Thoracic aorta (tissue), 2 donors: ENCODE data around the gene RALGDS. TPM values are rescaled to one million over a fixed set of nuclear protein-coding genes. Genes with fewer than 3 reads are reported as not detected.

Experiments used
- ATAC-seq: fragments of 150-250 bp; one replicate; pipeline ENCODE4 v1.8.0; 2017; ENCODE audit warnings: low read depth; ENCODE audit not compliant: insufficient number of reproducible peaks, low FRiP score
- DNase-seq: peaks from one replicate; pipeline ENCODE4 v3.0.0-alpha.2; 2020; ENCODE audit warnings: low spot score
- H3K27ac ChIP-seq, 2 donors: fragments of 200-600 bp; sonication (generic); 1 replicate in 1 of 2; 2 replicates in 1 of 2; pipeline ENCODE4 v1.5.1; 2016; ENCODE audit warnings: mild to moderate bottlenecking in 2 of 2, moderate library complexity in 2 of 2
- H3K27me3 ChIP-seq: fragments of 200-600 bp; sonication (generic); replicated peaks from 2 replicates; pipeline ENCODE4 v1.6.0; 2016; ENCODE audit warnings: mild to moderate bottlenecking; ENCODE audit not compliant: insufficient read depth
- H3K36me3 ChIP-seq: fragments of 200-600 bp; sonication (generic); one replicate; pipeline ENCODE4 v1.5.1; 2016
- H3K4me1 ChIP-seq, 2 donors: fragments of 200-600 bp; sonication (generic); 1 replicate in 1 of 2; 2 replicates in 1 of 2; pipeline versions ENCODE4 v1.5.1 to v1.6.0; 2016; ENCODE audit warnings: low read depth in 2 of 2, mild to moderate bottlenecking in 1 of 2; ENCODE audit not compliant: control insufficient read depth in 1 of 2
- H3K4me3 ChIP-seq: fragments of 200-600 bp; sonication (generic); 2 replicates; pipeline ENCODE4 v1.5.1; 2016; ENCODE audit warnings: mild to moderate bottlenecking
- H3K9me3 ChIP-seq: fragments of 200-600 bp; sonication (generic); 2 replicates; pipeline ENCODE4 v1.5.1; 2016
- total RNA-seq, 2 donors: library from RNA; depleted of rRNA; stranded (reverse); fragments of >200 nt; gene quantifications; one replicate each; pipeline versions ENCODE4 v1.1.0 to v1.2.3, GENCODE V29; 2016
- TF ChIP-seq, protein P1 (sequence below): fragments of 200-600 bp; sonication (generic); IDR thresholded peaks from one replicate; pipeline ENCODE4 v1.5.1; 2019; ENCODE audit warnings: antibody characterized with exemption

RALGDS gene
- total RNA-seq, 2 donors from 2014 or later, result 30.3 to 98.8 TPM

DNA sequence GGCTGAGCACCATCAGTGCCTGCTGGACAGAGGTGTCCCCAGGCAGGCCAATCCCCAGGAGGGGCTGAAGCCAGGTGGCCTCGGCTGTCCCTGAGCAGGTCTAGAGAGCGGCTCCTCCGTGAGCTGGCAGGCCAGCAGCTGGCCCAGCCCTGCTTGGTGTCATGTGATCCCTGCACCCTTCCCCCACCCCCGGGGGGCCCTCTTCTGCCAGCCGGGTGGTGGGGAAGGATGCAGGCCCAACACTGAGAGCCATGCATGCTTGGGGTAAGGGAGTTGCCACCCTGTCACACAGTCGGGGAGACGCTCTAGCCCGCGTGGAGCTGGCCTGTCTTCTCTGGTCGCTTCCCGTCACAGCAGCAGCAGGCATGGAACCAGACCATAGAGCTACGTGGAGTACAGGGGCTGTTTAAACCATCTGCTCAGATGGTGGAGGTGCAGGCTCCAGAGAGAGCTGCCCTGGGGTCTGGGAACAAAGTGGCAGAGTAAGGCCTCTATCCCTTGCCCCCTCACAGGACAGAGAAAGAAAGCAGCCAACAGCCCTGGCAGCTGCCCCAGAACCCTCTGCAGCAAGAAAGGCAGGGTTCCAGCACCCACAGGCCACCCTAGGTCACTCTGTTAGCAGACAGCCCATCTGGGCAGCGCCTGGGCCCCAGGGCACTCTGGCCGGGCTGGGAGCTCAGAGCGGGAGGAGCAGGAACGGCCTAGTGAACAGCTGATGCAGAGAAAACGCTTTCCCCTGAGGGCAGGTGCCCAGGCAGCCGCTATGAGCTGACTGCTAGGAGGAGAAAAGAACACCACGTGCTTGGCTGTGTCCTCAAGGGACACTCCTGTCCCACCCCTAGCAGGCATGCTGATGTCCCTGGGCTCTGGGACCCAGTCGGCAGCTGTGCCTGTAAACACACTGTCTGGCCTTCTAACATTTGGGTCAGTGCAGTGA is 6.8 kb downstream of the RALGDS start:
- peak overlapping the region; percentile 9 for H3K4me3 ChIP-seq
- no peak for DNase-seq
- TF ChIP-seq, protein P1, sequence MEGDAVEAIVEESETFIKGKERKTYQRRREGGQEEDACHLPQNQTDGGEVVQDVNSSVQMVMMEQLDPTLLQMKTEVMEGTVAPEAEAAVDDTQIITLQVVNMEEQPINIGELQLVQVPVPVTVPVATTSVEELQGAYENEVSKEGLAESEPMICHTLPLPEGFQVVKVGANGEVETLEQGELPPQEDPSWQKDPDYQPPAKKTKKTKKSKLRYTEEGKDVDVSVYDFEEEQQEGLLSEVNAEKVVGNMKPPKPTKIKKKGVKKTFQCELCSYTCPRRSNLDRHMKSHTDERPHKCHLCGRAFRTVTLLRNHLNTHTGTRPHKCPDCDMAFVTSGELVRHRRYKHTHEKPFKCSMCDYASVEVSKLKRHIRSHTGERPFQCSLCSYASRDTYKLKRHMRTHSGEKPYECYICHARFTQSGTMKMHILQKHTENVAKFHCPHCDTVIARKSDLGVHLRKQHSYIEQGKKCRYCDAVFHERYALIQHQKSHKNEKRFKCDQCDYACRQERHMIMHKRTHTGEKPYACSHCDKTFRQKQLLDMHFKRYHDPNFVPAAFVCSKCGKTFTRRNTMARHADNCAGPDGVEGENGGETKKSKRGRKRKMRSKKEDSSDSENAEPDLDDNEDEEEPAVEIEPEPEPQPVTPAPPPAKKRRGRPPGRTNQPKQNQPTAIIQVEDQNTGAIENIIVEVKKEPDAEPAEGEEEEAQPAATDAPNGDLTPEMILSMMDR, result no peak

DNA sequence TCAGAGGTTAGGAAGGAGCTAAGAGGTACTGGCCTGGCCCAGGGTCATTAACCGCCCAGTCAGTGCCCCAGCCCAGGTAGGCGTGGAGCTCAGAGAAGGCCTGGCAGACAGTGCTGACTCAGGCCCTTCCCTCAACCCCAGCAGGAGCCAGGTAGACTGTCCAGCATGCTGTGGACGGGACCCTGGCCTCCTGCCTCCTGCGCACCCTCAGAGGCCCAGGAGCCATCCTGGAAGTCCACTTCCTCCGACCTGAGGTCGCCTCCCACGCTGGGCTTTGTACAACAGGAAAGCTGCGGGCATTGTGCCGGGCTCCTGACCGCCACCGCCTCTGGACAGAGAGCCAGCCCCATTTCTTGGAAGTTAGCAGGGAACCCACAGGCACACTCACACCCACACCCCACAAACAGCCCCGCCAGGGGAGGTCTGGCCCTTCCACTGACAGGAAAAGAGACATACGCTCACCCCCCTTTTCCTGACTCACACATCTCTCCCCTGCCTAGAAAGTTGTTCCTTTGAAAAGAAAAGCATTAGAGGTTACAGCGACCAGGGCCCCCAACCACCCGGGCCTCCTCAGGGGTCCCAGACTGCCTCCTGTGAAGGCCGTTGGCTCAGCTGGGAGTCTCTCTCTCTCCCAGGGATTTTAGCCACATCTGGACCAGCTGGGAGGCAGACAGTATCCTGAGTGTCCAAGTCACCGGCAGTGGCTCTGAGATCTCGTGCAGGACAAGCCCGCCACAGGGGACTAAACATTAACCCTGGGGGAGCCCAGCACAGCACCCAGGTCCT is 7.7 kb downstream of the RALGDS start:
- peak overlapping the region; percentile 9 for H3K4me3 ChIP-seq
- peak overlapping the region; percentile 22 to 54 for H3K27ac ChIP-seq

More for the DNA sequence above, 6.8 kb downstream of the RALGDS start:
- Histone ChIP-seq H3K4me1 (peaks cover 29 to 53% of the 10 kb centered on the region in 2 donors), H3K27me3 (no peaks in the 10 kb centered on the region), H3K36me3 (peaks cover 10% of the 10 kb centered on the region), H3K9me3 (no peaks in the 10 kb centered on the region), H3K27ac (peak overlapping the region; percentile 22 to 54)
- ATAC-seq, result no peak

DNA sequence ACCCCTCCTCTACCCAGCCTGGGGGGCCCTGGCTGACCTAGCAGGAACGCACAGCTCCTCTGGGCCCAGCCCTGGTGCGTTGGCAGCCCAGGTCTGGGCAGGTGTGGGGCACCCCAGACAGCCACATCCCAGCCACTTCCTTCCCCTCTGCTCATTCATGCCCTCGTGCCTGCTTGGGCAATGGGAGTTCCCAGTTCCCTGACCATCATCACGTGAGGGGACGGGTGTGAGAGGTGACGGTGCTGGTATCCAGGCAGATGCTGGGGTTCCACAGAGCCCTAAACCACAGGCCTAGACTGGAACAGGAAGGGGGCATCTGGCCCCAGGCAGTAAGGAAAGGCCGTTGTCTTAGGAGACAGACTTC is 8.4 kb downstream of the RALGDS start:
- no peak for DNase-seq
- Histone ChIP-seq H3K4me3 (no peak overlapping the region), H3K4me1 (peaks cover 24 to 37% of the 10 kb centered on the region in 2 donors), H3K27ac (peak overlapping the region in 1 of 2 donors; percentile 22), H3K9me3 (no peaks in the 10 kb centered on the region), H3K27me3 (no peaks in the 10 kb centered on the region), H3K36me3 (peaks cover 24% of the 10 kb centered on the region)
- TF ChIP-seq, protein P1, result no peak
- no peak for ATAC-seq

More for the DNA sequence above, 7.7 kb downstream of the RALGDS start:
- no peak for DNase-seq
- Histone ChIP-seq H3K9me3 (no peaks in the 10 kb centered on the region), H3K4me1 (peaks cover 24 to 44% of the 10 kb centered on the region in 2 donors), H3K27me3 (no peaks in the 10 kb centered on the region), H3K36me3 (peaks cover 18% of the 10 kb centered on the region)
- ATAC-seq, result no peak
- TF ChIP-seq, protein P1, result no peak

DNA sequence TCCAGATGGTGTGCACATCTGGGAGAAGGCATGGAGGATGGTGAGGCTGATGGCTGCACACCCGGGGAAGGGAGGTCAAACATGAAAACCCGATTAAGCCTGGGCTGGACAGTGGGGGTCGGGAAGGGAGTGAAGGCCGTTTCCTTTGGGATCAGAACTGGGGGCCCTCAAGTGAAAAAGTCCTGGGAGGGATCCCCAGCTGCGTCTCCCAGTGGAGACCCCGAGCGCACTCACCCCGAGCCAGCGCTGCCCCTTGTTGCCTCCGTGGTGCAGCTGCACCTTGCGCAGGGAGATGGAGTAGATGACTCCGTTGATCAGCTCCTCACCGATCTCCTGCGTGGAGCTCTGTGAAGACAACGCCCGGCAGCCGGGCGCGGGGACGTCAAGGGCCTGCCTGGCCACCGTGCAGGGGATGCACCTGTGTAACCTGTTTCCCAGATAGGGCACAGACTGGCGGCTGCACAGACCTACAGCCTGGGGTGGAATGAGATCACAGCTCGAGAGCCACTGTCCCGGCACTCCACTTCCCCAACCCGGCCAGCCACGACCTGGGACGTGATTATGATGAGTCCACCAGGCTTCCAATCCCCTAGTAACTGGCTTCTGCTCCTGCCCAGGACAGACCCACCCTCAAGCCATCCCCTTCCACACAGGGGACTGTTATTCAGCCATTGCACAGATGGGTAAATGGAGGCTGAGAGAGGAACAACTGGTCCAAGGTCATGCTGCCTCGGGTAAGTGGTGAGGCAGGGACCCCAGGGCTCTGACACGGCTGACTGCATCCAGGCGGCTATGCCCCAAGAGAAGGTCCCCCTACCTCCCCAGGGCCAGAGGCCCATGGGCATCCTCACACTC is 9.0 kb downstream of the RALGDS start:
- no peaks in the 10 kb centered on the region for H3K9me3 ChIP-seq
- H3K27ac ChIP-seq, result no peak overlapping the region
- H3K4me1 ChIP-seq, result peaks cover 24 to 31% of the 10 kb centered on the region in 2 donors
- H3K36me3 ChIP-seq, result peaks cover 30% of the 10 kb centered on the region
- no peak overlapping the region for H3K4me3 ChIP-seq
- DNase-seq (no peak), ATAC-seq (no peak)
- TF ChIP-seq, protein P1, result no peak
- no peaks in the 10 kb centered on the region for H3K27me3 ChIP-seq
